DMS153 treated with DMSO at 0.1 percent for 48 hours (cell line): Measurements from ENCODE around the gene DNAJB11.
"Not testable (repeated sequence)": the region's sequence is repeated elsewhere in the genome, so short reads cannot be mapped to it uniquely, and the experiment has no call there.

Source experiments
- DNase-seq: peaks from one replicate; lab custom pipeline; 2025; ENCODE audit not compliant: unreplicated experiment; lab: John Stamatoyannopoulos, UW

DNAJB11 gene

DNA sequence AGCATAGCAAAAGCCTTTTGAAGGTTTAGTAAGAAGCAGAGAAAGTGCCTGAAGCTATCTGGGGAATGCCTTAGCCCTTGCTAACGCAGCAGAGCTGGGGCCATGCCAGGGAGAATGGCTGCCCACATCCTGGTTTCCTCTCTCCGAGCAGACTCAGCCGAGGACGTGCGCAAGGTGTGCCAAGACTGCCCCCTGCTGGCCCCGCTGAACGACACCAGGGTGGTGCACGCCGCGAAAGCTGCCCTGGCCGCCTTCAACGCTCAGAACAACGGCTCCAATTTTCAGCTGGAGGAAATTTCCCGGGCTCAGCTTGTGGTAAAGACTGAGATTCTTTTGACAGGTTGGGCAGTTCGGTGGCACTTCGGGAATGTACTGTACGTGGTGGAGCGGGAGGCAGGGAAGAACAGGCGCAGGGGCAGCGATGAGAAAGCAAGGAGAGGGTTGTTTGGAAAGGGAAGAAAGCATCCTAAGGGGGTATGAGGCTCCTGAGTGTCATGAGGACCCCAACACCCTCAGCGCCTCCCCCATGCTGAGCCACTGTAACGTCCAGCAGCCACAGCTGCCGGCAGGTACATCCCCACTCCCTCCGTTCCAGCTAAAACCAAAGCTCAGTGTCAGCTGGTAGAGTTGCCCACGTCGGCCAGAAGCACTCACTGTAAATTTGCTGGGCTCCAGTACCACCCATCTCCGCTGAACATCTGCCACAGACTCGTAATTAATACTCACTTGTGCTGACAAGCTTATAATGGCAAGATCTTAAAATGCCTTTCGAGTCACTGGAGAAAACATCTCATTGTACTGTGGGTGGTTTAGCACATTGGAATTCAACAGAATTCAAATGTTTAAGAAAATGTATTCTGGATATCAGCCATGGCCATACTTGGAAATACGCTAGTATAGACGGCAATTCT, 46.8 kb downstream of the DNAJB11 start:
- DNase-seq, result peak; percentile 58

DNA sequence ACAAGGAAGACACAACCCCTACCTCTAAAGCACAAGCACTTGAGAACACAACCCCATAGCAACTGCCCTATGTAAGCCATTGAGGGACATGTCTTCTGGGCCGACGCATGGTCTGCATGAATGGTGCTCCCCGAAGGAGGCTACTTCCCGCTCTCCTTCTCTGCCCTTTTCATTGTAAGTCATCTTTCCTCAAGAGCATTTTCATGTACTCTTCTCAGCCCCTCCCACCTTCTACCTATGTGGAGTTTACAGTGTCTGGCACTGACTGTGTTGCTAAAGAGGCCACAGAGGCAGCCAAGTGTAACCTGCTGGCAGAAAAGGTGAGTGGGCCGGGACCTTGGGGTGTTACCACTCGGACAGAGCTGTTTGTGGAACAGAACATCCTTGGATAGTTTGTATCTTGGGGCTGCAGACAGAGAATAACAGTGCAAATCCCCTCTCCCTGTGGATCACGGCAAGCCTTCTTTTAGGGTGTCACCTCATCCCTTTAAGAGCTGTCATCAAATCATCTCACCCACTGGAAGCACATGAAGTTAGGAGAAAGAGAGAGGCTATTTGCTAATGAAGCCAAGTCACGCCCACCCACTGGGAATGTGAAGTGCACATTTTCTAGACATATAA, 47.9 kb downstream of the DNAJB11 start:
- no peak for DNase-seq

DNA sequence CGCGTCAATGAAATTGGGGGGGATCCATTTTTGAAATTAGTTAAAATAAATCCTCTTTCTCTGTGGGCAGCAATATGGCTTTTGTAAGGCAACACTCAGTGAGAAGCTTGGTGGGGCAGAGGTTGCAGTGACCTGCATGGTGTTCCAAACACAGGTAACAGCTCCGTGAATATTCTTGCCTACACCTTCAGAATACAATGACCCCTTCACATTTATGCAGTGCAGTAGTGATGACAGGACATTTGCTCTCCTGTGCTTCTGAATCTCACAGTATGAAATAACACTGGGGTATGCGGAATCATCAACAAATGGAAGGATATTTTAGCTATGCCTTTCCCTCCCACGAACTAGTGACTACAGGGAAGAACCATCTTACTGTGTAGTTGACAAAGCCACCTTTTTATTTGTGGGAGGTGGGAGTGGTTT, 49.3 kb downstream of the DNAJB11 start:
- no peak for DNase-seq

DNA sequence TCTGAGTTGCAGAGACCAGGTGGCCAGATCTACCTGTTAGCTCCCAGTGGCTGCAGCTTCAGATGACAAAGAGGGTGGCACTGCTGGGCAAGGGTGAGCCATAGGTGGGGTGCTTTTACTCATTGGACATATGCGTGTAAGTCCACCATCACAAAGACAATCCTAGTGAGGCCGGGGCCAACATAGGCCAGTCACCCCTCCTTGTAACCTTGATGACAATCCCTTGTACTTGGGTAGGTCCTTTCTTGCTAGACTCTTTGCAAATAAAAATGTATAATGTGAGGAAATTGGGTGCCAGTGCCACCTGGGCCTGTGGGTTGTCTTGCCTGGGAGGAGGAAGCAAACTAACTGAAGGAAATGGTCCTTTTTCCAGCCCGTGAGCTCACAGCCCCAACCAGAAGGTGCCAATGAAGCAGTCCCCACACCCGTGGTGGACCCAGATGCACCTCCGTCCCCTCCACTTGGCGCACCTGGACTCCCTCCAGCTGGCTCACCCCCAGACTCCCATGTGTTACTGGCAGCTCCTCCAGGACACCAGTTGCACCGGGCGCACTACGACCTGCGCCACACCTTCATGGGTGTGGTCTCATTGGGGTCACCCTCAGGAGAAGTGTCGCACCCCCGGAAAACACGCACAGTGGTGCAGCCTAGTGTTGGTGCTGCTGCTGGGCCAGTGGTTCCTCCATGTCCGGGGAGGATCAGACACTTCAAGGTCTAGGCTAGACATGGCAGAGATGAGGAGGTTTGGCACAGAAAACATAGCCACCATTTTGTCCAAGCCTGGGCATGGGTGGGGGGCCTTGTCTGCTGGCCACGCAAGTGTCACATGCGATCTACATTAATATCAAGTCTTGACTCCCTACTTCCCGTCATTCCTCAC, 49.9 kb downstream of the DNAJB11 start:
- no peak for DNase-seq

DNA sequence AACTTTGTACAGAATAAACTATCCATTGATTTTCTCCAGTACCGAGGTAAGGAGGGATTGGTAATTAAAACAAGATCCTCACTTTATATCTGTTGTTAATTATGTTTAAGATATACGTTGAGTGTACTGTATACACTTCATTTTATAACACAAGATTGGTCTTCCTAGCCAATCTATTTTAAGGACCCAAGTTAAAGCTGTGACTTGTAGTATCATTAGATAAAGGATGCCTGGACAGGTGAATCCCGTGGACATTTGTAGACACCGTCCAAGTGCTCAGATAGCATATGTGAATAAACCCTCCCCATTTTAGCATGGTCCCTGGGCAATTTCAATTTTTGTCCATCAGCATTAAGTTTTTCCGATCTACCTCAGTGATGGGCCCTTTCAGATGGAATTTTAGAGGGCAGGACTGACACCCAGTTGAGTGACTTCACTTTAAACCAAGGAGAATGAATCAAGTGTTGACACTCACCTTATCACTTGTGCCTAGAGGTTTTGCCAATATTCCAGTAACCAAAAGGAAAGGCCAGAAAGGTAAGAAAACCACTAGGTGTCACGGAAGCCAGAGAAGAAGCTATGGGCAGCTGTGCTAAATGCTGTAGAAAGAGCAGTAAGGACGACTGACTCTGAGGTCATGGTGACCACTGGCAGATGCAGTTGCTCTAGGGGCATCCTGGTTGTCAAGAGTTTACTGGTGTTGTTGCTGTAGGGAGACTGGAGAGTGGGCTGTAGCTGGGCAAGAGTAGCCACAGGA, 51.6 kb downstream of the DNAJB11 start:
- DNase-seq, result no peak

DNA sequence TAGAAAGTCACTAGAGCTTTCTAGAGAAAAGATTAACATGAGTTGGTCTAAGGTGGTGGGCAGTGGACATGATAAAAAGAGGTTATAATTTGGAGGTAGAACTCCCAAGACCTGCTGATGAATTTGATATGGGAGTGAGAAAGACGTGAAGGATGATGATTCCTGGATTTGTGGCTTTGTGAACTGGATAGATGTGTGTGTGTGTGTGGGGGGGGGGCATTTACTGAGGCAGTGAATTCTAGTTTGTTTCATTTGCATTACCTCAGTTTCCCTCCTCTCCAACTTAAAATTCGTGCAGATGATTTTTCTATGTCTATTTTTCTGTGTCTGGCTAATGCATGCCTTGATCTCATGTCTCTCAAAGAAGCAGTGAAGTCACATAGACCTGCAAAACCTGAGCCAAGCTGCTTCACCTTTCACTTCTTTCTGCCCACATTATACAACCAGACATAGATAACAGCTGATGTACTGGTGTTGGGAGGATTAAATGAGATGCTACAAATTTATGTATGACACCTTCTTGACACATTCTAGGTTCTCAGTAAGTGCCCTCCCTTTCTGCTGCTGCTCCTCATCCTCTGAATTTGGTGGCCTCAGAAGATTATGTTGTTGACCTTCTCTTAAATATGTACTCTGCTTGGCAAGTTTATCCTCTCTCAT, 52.3 kb downstream of the DNAJB11 start:
- DNase-seq, result no peak

DNA sequence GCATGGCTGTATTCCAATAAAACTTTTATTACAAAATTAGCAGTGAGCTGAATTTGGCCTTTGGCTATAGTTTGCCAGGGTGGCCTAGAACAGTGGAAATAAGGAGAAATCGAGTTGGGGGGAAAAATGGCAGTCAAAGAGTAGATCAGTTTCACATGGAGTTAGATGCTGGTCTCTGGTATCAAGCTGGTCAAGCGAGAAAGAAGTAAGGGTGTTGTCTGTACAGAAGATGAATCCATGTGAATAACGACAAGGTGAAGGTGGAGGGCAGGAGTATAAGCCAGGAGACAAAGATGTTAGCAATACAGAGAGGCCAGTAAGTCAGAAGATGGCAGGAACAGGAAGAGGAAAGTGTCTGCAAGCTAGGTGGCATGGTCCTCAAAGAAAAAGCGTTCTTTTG, 54.1 kb downstream of the DNAJB11 start:
- no peak for DNase-seq

DNA sequence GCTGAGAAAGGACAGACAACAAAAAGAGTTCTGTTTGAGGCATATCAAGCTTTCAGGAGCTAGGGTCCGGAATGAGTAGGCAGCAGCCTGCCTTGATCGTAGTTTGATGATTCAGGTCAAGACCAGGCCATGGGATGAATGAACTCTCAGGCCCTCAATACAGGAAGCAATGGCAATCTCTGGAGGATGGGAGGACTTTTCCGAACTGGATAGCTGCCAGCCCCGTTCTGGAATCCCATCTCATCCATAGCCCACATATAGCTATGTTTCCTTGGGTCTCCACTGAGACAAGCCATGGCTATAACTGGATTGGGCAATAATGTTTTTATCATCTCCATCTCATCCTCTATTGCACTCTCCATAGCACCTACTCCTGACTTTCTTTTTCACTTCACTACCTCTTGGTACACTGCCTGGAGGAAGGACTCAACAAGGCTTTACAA, 55.1 kb downstream of the DNAJB11 start:
- DNase-seq, result no peak

DNA sequence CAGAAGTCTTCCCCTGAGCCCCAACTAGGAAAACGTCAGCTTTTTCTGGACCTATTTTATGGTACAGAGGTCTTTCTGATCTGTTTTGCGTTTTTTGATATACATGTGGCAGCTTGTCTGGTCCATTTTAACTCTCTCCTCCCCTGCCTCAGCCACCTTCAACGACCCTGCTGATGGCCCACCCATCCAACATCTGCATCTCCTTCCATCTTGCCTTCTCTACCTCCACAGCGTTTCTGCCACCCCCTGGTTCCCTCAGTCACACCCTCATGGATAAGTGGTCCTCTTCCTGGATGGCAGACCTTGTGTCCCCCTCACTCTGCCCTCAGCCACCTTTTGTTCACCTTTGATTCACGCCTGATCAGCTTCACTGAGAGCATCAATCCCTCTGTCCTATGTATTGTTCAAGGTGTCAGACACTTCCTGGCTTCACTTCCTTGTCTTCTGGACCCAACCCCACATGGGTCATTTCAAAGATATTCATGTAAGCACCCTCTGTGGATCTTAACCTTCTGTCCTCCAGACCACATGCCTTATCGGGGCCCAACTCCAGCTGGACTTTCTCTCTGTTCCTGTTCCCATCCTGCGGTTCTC, 55.8 kb downstream of the DNAJB11 start:
- no peak for DNase-seq

DNA sequence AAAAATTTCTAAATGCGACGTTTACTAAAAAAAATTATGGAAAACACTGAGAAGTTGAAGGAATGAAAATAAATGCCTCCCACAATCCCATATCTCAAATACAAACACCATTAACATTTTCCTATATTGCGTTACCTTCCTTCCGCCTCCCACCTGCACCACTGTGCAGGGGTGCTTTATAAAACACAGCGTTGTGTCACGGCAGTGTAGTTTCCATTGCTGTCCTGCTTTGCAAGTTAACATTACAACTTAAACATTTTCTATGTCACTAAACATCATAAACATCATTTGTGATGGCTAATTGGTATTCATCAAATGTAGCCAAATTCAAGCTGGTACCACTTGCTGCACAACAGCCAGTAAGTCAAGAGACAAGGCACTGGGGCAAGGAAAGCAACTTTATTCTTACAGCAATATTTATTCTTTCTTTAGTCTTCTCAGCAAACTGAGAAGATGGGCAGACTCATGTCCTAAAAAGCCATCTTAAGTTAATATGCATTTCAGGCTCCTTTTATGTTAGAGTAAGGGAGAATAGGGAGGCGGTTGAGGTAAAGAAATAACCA, 57.4 kb downstream of the DNAJB11 start:
- no peak for DNase-seq

DNA sequence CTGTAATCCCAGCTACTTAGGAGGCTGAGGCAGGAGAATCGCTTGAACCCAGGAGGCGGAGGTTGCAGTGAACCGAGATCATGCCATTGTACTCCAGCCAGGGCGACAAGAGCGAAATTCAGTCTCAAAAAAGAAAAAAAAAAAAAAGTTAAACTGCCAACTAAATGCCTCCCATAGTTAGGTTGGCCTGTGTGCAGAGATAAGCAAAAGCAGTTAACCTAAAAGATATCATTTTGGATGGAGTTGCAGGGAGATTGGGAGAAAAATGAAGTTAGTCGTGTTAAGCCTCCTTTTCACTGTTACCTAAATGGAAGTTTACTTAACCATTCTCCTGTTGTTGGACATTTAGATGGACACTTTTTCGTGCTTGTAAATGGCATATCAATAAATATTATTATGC, 58.2 kb downstream of the DNAJB11 start:
- DNase-seq, result no peak

DNA sequence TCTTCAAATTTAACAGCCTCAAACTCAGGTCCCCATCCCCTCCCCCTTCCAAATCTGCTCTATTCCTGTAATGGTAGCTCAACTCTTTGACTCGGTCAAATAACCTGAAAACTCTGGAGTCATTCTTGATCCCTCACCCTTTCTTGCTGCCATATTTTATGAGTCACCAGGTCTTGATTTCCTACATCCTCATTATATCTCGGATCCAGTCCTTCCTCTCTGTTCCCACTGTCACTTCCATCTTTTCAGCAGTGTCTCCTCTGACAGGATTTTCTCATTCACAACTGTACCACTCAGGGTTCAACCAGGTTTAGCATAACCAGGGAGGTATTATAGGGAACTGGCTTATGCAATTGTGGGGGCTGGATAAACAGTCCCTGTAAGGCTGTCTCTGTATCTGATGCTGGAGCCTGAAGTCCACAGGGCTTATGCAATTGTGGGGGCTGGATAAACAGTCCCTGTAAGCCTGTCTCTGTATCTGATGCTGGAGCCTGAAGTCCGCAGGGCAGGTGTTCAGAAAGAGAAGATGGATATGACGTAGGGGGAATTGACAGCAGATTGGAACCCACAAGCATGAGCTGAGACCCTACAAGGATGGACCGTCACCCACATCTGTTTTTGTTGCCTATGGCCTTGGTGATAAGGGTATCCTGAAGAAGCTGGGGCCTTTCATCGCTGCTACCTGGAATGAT, 60.6 kb downstream of the DNAJB11 start:
- DNase-seq, result no peak

DNA sequence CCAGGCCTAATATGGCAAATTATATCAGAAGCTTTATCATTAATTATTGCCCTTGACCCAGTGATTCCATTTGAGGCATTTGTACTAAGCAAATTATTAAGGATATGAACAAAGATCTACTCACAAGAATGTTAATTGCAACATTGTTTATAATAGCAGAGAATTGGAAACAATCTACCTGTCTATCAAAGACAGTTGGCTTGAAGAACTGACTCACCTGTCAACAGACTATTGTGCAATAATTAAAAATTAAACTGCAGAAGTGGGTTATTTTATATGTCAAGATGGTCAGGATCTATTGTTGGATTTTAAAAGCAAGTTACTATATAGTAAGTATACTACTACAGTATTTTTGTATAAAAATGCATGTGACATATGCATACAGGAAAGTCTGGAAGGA, 63.0 kb downstream of the DNAJB11 start:
- no peak for DNase-seq

DNA sequence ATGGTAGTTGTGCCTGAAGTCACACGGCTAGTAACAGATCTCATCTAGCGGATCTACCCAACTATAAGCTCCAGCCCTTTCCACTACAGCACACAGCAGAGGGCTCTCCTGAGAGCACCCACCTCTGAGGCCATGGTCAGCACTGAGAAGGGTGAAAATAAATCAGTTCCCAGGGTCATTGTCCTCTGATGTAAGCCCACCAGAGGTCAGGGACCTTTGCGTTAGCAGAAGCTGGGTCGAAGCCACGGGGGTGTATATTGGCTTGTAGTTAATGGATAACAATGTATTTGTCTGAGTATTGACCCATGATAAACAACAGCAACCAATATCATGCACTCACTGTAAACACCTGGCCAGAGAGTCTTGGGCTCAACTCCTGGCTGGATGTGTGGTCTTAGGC, 63.7 kb downstream of the DNAJB11 start:
- not testable (repeated sequence) for DNase-seq
